Daoy (cell line): ENCODE results near the gene SMAD4. TPM values are rescaled to one million over a fixed set of nuclear protein-coding genes. Genes with fewer than 3 reads are reported as not detected.
"Not testable (repeated sequence)": the region's sequence is repeated elsewhere in the genome, so short reads cannot be mapped to it uniquely, and the experiment has no call there.

Experiments used
- DNase-seq: peaks from one replicate; pipeline ENCODE4 v3.0.0-alpha.2; 2015; ENCODE audit warnings: low read depth
- total RNA-seq: library from RNA; depleted of rRNA; stranded (reverse); fragments of >200 nt; shearing (Covaris generic); gene quantifications from 2 replicates; pipeline ENCODE4 v1.2.3, GENCODE V29; 2014; rRNA removed

Gene SMAD4
- 48.3 and 75.9 TPM in 2 replicates for total RNA-seq

DNA sequence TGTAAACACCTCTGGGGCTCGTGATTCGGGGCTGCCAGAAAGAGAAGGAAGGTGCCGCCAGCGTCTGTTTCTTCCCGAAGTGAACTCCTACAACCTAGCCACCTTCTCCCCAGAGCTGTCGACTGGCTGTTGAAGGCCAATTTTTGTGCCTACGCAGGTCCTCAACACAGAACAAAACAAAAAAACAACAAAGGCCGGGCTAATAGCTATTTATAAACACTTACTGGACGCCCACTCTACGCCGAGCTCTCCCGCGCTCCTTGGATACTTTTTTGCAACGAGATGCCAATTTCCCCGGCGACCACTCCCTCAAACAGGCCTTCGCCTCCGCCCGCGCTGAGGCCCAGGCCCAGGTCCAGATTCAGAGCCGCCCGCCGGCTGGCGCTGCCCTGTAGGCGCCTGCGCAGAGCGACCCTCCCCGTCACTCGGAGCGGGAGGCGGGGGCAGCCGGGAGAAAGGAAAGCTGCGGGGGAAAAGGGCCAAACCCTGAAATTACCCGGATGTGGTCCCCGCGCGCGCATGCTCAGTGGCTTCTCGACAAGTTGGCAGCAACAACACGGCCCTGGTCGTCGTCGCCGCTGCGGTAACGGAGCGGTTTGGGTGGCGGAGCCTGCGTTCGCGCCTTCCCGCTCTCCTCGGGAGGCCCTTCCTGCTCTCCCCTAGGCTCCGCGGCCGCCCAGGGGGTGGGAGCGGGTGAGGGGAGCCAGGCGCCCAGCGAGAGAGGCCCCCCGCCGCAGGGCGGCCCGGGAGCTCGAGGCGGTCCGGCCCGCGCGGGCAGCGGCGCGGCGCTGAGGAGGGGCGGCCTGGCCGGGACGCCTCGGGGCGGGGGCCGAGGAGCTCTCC is at the start of gene SMAD4:
Gene SMAD4 (plus strand): TSS at position 520 of the 843 bp plus-strand sequence. CDS start 16,834 bp downstream, outside the sequence.
- DNase-seq = peak; percentile 95

DNA sequence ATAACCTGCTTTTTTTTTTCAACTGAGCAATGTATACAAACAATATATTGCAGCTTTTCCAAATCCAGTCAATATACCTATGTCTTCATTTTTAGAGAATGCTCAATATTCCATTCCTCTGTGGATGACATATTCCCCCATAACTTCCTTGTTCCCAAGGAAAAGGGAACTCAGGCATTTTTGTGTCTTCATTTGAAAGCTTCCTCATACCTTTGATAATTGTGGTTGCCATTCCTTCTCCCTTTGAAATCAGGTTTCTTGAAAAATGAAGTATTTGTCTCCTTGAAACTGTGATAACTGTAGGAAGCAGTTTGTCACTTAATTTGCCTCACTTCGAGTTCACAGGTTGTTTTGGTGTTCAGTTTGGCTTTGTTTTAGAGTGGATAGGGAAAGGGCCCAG is 48.6 kb upstream of the SMAD4 start:
- DNase-seq = no peak

DNA sequence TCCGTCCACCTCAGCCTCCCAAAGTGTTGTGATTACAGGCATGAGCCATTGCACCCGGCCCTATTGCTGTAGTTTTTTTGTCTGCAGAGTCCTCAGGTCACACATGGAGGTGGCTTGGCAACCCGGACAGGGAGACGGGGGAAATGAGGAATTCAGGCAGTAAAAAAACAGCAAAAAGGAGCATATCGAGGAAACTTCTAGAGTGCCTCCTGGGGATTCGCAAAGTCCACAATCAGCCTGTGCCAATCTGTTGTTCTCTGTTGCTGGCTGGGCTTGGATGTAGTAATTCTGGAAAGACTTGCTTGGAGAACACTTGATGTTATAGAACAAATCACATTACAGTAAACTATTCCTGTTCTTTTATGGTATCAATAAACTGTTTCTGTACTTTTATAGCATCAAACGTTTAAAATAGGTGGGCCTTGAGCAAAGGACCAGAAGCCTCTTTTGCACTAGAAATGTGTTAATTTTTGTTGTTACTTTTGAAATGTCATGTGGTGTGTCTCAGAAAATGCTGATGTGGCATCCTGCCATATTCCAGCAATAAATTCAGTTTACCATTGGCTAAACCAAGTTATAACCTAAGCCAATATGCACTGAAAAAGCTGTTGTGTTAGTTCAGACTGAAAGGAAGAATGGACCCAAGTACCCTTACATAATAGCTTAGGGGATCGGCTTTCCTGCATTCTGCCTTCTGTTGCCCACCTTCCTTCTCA is 47.8 kb upstream of the SMAD4 start:
- no peak for DNase-seq

DNA sequence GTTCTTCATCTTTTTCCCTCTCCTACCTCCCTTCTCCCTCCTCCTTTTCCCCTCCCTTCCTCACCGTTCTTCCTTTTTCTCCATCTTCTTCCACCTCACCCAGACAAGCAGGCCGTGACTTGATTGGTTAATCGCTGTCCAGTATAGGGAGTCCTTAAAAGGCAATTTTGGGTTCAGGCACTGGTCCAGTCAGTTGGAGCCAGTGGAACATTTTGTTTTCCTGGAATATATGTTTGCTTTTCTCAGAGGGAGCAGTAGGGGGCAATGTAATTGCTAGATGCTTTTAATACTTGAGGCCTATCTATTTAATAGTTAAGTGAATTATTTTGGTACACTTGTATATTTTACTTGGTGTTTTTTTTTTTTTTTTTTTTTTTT is 47.2 kb upstream of the SMAD4 start:
- DNase-seq = no peak

DNA sequence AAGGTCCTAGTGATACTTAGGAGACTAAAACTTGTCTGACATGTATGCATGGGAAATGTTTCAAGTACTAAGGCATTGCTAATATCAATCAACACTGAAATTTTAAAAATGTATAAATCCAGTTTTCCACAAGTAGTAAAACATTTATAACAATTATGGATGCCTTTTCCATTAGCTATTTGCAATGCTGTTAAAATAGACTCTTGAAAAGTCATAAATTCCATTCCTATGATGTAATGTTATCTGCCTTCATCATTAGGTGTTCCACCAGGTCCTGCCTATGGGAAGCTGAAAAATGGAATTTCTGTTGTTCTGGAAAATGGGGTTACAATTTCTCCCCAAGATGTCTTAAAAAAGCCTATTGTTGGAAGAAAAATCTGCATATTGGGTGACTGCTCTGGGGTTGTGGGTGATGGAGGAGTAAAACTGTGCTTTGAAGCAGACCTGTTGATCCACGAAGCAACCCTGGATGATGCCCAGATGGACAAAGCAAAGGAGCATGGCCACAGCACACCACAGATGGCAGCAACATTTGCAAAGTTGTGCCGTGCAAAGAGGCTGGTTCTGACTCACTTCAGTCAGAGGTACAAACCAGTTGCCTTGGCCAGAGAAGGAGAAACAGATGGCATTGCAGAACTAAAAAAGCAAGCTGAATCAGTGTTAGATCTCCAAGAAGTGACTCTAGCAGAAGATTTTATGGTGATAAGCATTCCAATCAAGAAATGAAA is 43.5 kb upstream of the SMAD4 start:
- no peak for DNase-seq

DNA sequence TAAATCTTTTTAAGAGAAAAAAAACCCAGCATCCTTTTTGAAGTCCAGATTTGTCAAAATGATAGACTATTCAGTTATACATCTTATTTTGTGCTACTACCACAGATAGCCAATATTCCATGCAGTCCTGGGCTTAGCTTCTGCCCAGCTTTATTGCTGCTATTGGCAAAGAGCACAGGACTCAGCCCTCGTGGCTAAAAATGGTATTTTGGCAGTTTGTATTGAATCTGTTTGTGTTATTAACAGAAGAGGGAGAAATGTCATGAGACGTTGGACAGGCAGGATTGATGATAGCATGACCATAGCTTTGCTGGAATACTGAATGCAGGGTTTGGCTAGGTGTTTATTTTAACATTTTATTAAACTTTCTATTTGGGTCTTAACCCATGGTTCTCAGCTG is 42.8 kb upstream of the SMAD4 start:
- DNase-seq = no peak

DNA sequence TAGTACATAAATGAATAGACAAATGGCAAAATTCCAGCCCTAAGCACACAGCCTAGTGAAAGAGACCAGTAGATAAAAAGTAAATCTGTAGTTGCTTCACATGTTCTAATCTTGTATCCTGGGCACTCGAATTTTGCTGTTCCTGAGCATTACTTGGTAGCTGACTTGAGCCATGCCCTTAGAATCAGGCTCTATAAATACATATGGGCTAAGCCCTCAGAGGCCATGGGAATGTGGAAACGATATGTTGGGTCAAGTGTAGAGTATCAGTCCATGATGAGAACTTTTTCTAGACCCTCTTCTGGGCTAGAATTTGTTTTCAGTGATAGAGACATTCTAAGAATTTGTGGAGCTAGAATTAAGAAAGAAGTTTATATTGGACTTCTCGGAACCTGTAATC is 40.3 kb upstream of the SMAD4 start:
- no peak for DNase-seq

DNA sequence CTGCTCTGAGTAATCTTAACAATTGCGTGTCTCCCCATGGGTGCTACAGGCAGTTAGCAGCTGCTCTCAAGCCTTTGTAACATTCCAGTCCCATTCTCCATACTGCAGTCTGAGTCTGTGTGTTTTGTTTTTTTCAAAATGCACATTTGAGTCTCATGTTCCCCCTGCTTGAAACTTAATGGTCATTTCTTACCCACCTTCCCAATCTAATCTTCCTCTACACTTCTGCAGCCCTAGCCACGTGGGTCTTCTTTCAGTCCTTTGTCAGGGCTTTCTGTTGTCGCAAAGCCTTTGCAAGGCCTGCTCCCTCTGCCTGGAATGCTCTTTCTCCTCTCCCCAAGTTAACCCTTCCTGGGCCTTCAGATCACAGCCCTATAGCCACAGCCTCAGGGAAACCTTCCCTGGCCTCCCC is 37.7 kb upstream of the SMAD4 start:
- no peak for DNase-seq

DNA sequence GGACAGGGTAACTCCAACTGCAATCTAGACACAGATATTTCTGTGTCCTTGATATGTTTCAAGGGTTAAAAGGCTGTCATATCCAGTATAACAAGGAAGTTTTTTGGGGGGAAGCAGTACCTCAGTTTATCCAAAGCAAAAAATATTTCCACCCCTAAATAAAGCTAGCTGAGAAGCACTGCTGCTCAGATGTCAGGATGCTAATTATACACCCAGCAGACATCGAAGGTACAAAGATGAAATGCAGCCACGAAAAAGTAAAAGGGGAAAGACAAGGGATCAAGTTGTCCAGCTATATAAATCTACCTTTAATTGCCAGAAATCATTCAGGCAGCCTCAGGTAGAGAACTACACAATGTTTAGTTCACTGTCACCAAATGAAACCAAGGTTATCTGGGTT is 36.0 kb upstream of the SMAD4 start:
- DNase-seq = no peak

DNA sequence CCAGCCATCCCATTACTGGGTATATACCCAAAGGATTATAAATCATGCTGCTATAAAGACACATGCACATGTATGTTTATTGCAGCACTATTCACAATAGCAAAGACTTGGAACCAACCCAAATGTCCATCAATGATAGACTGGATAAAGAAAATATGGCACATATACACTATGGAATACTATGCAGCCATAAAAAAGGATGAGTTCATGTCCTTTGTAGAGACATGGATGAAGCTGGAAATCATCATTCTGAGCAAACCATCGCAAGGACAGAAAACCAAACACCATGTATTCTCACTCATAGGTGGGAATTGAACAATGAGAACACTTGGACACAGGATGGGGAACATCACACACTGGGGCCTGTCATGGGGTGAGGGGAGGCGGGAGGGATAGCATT is 26.8 kb upstream of the SMAD4 start:
- not testable (repeated sequence) for DNase-seq

DNA sequence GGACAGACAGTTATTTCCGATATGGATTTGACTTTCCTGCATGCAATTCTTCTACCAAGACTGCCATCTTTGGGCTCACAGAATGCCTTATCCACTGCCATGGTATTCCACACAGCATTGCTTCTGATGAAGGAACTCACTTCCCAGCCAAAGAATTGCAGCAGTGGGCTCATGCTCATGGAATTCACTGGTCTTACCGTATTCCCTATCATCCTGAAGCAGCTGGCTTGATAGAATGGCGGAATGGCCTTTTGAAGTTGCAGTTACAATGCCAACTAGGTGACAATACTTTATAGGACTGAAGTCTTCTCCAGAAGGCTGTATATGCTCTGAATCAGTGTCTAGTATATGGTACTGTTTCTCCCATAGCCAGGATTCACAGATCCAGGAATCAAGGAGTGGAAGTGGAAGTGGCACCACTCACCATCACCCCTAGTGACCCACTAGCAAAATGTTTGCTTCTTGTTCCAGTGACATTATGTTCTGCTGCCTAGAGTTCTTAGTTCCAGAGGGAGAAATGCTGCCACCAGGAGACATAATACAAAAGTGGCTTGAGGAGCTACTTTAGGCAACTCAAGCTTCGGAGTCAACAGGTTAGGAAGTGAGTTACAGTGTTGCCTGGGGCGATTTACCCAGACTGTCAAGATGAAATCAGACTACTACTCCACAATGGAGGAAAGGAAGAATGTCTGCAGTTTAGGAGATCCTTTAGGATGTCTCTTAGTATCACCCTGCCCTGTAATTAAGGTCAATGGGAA is 23.8 kb upstream of the SMAD4 start:
- DNase-seq = no peak

DNA sequence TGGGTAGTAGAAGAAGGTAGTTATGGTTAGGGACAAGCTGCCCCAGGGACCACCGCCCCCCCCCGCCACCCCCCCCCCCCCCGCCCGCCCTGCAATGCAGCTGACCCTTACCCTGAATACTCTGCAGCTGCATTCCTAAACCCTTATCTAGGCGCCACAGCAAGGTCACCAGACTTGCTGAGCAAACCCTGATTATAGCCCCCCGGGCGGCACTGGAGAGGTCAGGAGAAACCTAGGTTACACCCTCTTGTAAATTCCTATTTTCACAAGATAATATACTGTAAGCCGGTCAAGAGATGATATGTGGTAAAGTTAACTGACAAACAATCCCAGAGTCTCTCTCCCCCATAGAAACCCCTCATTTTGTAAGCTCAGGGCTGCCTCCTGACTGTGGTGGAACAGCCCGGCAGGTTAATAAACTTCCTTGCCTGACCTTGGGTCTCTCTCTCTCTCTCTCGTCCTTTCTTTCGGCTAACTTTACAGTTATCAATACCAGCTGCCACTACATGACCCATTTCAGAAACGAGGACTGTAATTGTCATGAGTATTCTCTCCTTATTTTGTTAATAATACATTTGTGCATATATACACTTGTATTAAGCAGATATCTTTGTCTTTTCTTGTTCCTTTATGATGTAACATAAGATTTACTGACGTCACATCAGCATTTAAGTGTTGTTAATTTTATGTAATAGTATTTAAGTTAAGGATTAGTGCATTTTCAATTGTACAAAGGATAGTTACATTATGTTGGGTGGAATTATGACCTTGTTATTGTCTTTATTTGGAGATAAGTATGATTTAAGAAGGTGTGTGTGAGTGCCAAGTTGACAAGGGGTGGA is 22.8 kb upstream of the SMAD4 start:
- no peak for DNase-seq

DNA sequence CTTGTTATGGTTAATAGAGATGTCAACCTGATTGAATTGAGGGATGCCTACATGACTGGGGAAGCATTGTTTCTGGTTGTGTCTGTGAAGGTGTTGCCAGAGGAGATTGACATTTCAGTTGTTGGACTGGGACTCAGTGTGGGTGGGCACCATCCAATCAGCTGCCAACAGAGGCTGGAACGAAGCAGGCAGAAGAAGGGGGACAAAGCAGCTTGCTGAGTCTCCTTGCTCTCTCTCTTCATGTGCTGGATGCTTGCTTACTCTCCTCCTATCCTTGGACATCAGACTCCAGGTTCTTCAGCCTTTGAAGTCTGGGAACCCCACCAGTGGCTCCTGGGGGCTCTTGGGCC is 22.2 kb upstream of the SMAD4 start:
- DNase-seq = no peak

DNA sequence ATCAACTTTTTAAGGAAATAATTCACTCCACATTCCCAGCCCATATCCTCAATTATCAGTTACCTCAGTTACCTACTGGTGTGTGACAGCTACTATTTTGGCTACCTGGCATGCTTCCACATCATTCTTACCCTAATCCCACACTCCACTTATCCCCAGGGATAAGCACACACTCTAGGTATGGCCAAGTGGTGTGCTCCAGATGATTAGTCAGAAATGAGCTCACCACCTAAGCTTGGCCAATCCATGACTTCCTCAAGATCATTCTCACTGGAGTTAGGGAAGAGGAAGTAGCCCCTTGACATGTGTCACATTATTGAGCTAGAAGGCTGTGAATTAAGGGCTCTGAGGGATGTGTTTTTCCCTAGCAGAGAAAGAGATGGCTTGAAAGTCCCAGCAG is 20.9 kb upstream of the SMAD4 start:
- peak; percentile 42 for DNase-seq

DNA sequence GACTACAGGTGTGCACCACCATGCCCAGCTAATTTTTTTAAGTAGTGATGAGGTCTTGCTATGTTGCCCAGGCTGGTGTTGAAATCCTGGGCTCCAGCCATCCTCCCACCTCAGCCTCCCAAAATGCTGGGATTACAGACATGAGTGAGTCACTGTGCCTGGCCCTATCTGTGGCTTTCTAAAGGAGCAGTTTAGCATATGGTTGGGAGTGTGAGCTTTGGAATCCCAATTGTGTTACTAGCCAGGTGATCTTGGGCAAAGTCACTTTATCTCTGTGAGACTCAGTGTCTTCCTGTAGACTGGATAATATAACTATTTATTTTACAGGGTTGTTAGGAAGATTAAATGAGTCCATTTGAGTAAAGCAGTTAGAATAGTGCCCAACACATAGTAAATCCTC is 19.8 kb upstream of the SMAD4 start:
- DNase-seq = no peak

DNA sequence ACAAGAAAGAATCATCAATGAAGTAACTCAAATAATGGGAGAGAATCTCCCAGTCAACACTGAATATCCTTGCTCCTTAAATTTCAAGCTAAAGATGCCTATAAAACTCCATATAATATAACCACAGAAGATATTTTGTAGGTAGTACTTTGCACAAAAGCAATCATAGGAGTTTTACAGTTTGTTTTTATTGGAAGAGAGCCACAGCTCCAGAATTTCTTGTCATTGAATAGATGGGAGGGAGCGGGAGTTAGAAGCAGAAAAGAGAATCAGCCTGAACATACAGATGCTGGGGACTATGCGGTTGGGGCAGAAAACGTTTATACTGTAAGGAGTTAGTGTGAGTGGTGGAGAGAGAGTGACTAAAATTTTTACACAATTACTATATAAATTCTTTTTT is 18.3 kb upstream of the SMAD4 start:
- DNase-seq = no peak

DNA sequence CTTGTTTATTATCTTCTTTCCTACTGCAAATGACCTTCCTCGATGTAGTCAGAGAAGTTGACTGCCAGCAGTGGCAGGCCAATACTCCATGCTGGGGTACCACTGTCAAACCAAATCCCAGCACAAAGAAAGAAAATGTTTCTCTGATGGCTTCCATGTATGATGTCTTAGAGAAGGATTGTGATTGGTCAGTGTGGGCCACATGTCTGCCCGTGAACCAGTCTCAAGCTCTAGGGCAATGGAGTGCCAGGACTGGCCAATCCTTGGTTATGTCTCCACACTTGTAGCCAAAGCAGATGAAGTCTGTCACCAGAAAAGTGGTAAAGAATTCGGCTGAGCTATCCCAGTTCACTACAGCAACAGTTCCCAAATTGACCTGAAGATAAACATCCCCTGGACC is 17.6 kb upstream of the SMAD4 start:
- no peak for DNase-seq

DNA sequence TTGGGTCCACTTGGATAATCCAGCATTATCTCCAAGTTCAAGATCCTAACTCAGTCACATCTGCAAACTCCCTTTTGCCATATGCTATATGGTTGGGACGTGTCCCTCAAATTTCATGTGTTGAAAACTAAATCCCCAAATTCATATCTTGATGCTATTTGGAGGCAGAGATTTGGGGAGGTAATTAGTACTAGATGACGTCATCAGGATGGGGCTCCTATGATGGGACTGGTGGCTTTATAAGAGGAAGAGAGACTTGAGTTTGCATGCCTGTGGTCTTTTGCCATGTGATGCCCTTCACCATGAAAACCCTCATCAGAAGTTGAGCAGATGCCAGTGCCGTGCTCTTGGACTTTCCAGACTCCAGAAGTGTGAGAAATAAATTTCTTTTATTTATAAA is 16.8 kb upstream of the SMAD4 start:
- DNase-seq = no peak

DNA sequence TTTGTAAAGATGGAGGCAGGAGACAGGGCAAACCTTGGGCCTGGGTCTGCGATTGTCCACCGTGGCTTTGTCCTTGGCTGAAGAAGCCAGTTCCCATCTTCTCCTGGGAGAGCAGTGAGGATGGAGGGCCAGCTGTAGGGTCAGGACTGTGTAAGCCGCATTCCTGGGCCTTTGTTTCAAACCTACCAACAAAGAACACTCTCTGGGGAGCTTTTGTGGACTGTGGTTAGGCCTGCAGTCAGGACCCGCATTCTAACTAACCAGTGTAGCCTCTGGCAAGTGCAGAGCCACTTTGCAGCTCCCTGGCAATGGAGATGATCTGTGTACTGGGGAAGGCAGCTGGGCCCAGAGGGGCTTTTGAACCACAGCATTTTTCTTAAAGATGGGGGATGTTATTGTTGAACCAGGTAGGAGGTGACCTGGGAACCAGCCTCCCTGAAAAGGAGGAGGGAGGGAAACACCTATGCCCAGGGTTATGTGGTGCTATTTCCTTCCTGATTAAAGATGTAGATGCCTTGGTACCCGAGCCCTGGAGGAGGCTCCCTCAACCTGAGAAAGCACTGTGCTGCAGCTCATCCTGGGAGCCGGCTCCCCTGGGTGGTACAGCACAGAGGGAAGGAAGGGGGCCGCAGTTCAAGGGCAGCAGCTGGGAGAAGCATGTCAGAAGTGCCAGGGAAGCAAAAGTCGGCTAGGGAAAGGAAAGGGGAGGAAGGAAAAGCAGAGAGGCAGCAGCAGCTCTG is 12.7 kb upstream of the SMAD4 start:
- no peak for DNase-seq

DNA sequence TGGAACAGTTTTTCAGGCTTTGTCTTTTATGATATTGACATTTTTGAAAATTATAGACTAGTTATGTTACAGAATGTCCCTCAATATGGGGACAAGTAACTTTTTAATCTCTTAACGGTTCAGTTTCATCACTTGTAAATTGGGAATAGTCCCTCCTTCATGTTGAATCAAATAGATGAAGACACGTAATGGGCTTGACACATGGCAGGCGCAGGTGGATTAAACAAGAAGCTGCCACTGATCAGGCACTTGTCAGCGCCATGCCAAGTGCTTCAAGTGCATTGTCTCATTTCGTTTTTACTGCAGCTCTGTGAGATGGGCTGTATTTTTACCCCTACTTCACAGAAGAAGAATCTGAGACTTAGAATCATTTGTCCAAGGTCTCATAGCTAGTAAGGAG is 9.5 kb upstream of the SMAD4 start:
- no peak for DNase-seq
